HG03354 (cell line): ENCODE data around the gene TAF4.

Experiments used
- ATAC-seq: cut with Tn5 transposase; IDR thresholded peaks from one replicate; pipeline ENCODE4 v1.9.1; 2021; ENCODE audit warnings: mild to moderate bottlenecking; ENCODE audit not compliant: unreplicated experiment, poor library complexity, severe bottlenecking

Gene TAF4

DNA sequence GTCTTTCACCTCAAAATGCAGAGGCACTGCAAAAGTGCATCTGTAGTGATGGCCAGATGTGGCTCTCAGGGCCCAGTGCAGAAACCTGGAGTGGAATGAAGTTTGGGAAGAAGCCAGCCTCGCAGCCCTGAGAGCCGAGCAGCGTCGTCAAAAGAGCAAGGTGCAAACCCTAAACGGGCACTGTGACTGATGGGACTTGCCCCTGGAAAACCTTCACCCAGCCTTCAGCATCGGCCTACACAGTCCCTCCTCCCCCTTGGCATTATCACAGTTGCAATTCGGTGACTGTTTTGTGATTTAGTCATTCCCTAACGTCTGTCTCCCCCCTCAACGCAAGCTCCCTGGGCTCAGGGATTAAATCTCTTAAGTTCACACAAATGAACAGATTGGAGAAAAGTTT, 38.6 kb downstream of the TAF4 start:
- ATAC-seq, result no peak

DNA sequence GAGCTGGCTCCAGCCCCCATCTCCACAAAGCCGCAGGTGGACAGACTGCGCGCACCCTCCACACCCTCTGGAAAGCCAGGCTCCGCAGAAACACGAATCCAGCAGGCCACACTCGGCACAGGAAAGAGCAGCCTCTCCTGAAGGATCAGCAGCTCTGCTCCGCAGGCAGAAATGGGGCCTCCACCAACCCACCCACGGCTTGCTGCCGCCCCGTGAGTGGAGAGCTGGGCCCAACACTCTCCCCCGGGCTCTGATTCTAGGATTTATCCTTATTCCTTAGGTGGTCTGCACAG, 39.2 kb downstream of the TAF4 start:
- no peak for ATAC-seq

DNA sequence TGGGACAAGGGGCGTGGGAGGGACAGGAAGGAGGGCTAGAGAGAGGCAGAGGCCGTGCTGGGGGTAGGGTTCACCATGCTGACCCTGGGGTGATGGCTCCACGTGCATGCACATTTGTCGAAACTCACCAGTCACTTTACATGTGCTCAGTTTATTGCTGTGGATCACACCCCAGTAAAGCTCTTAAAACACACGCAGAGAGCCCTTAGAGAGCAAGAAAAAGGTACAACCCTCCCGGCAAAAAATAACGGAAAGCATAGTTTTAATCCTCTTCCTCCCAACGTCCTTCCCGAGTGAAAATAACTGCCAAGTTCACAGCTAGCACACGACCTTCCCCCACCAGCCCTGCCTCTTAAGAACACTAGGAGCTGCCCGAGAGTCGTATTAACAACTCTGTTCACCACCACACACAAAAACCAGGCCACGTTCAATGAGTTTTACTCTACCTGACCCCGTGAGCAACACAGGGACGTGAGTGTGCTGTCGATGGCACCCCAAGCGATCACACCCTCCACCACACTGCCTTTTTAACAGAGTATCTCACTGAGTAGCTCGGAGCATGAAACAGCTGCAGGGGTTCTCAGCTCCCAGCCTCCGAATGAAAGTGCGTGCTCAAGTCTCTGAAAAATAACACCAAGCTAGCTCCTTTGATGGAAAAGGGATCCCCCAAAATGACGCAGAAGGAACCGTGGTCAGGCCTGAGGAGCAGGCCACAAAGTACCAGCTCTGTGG, 39.7 kb downstream of the TAF4 start:
- ATAC-seq, result no peak

DNA sequence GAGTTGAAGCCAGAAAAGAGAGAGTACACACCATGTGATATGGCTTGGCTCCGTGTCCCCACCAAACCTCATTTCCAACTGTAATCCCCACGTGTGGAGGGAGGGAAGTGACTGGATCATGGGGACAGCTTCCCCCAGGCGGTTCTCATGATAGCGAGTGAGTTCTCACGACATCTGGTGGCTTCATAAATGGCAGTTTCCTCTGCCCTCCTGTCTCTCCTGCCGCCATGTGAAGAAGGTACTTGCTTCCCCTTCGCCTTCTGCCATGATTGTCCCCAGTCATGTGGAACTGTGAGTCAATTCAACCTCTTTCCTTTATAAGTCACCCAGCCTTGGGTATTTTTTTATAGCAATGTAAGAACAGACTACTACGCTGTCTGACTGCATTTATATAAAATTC, 40.3 kb downstream of the TAF4 start:
- ATAC-seq, result no peak

DNA sequence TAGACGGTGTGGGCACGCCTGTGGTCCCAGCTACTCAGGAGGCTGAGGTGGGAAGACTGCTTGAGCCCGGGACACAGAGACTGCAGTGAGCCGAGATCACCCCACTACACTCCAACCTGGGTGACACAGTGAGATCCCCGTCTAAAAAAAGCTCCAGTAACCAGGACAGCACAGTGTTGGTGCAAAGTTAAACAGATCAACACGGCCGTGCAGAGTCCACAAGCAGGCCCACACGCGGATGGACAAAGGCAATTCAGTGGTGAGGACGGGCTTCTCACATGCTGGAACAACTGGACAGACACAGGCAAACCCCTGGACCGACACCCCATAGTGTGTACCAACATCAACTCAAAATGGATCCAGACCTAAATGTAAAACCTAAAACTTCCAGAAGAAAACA, 41.7 kb downstream of the TAF4 start:
- ATAC-seq, result no peak

DNA sequence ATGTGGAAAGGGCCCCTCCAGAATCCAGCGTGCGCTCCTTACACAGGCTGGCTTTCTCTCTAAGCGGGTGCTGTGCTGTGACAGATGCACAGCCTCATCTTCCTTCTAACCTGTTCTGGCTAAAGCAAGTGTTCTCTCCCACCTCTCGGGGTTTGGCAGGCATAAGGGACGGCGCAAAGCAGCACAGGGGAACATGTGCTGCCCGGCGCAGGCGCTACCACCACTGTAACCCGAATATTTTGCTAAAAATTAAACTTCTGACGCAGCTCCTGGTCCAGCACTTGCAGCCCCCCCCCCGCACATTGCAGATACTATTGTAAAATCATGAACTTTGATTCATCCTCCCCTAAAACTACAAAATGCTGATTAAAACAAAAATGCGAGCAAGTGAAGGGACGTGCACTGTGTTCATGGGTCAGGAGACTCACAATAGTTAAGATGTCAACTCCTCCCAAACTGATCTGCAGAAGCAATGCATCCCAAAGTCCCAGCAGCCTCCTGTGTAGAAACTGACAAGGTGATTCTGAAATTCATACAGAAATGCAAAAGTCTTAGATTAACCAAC, 43.0 kb downstream of the TAF4 start:
- no peak for ATAC-seq

DNA sequence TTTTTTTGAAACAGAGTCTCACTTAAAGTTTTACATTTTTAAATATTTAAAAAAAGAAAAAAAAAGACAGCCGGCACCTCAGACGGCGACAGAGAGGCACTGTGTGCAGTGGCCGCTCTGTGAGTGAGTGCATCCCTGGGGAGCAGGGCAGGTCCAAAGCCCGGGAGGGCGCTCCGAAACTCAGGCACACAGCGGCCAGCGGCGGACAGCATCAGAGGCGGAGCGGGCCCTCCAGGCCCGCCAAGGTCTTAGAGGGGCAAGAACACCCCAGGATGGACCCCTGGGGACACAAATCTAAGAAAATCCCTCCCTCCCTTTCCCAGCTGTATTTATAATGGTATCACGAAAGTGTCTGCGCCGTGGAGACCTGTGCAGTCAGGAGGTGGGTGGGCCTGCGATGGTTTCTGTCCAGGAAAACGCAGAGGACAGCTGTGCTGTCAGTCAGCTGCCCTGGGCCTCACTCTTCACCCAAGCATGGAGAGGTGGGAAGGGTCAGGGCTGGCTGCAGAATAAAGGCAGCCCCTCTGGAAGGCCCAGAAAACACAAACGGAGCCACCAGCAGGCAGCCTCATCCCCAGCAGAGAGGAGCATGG, 43.8 kb downstream of the TAF4 start:
- ATAC-seq, result no peak

DNA sequence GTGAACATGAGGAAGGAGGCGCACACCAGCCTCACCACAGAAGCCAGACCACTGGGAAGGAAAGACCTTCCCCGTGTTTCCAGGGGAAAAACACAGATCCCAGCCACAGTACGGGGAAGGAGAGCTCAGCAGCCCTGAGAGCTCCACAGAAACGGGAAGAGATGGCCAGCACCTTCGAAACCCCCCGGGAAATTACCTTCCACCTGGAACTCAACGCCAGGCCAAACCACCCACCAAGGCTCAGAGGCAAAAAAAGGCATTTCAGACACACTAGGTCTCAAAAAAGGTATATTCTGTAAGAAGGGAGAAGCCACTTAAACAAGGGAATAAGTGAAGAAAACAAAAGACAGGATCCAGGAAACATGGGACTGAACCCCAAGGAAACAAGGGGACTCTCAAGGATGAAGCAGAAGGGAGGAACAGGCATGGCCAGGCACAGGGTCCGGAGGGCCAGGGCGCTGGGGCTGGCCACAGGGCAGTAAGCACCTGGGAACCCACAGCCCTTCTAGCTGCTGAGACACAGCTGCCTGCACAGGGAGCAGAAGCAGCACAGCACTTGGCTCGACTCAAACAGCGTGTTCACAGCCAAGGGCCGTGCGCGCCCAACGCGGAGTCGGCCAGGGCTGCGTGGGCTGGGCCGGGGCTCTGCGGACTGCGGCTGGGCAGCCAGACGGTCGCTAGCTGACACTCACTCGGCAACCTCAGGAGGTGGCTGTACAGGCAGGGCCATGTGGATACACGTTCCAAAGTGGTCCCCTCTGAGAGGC, 44.6 kb downstream of the TAF4 start:
- ATAC-seq, result no peak

DNA sequence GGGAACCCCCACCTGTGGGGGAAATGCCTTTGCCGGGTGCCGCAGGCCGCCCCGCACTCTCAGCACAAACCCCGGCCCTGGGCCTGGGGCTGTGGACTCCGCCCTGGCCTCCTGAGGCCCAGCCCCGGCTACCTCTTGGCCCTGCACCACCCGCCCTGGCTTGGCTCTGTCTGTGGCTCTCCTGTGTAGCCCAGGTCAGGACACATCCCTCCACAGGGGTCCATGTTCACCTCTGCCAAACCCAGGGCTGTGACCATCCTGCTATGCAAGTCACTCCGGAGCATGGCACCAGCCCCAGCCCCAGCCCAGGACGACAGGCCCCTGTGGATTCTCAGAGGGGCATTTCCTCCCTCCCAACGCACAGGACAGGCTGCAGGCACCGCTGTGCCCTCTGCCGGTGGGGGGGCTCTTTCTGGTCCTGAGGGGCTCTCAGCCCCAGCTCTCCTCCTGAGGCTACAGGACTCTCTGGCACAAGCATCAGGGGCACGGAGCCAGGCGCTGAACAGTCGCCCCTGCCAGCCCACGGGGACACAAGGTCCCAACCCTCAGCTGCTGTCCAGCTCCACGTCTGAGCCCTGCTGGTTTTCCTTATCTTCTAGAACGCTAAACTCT, 45.7 kb downstream of the TAF4 start:
- no peak for ATAC-seq

DNA sequence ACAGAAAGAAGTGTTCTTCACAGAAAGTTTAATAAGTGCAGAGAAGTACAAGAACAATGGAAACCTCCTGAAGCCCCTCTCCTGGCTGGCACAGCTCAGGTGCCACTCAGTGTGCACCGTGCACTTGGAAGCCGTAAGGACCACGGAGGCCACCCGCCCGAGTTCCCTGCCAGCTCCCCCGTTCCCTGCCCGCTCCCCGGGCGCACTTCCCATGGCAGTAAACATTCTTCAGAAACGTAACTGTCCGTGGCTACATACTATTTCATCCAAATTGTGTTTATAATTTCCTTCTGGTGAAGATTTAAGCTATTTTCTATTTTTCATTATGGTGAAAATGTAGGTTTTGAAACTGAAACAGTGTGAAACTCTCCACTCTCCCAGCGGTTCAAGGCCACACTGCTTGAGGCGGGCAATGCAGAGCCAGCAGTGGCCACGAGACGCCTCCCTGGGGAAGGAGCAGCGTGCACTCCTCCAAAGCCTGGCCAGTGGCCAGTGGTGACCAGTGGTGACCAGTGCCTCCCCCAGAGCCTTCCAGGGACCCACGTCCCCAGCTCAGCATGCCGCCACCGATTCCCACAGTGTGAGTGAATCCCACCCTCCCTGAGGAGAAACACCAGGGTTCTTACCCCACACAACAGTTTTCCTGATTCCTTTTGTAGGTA, 46.4 kb downstream of the TAF4 start:
- ATAC-seq, result no peak

DNA sequence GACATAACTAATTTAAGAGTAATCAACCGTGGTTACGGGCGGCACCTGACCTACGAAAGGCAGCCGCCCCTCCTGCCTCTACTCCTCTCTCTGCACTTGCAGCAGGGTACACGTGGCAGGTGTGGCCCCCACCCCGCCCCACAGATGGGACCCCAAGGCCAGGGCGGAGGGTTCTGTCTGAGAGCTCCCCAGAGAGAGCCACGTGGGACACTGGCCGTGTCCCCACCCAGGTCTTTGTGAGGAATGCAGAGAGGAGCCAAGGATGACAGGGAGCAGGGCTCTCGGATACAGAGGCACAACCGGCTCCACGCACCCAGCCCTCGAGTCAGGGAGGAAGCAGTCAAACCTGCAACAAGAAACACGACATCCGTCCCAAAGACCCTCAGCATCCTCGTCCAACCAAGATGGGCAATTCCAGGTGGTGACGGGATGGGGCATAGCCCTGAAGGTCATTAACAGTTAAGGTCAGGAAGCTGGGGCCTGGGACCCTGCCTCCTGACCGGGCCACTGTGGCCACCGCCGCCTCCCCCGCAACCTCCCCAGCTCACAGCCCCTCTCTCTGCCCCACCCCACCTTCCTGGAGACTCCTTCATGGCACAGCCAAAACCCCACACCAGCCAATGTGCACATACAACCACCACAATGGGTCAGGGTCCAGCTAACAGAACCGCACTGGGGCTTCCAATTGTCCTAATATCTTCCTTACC, 47.1 kb downstream of the TAF4 start:
- no peak for ATAC-seq

DNA sequence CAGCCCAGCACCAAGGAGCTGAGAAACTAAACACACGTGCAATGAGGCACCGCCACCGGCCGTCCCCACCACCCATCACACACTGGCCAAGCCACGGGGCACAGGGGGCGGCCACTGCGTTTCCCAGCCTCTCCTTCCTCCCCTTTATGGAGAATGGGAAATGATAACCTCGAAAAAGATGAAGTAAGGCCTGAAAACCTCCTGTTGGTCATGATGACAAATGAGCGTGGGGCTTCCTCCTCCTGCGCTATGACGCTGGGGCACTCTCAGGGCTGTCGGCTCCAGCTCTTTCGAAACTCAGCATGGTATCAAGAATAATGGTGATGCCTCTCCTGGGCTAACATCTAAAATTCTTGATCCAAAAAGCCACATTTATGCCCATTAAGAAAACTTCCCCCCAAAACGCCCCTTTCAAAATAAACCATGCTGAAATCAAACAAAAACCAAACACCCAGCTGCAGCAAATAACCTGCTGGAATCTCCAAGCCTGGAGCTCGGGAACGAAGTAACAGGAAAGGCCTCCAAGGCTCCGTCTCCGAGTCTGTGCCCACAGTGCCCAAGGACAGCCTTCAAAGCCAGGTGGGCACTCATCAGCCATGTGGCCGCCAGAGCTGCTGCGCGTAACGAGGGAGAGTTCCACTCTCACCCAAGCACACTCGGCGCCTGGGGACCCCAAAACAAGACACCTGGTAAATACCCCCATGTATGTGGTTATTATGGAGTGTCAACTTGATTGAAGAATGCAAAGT, 50.0 kb downstream of the TAF4 start:
- ATAC-seq, result no peak

DNA sequence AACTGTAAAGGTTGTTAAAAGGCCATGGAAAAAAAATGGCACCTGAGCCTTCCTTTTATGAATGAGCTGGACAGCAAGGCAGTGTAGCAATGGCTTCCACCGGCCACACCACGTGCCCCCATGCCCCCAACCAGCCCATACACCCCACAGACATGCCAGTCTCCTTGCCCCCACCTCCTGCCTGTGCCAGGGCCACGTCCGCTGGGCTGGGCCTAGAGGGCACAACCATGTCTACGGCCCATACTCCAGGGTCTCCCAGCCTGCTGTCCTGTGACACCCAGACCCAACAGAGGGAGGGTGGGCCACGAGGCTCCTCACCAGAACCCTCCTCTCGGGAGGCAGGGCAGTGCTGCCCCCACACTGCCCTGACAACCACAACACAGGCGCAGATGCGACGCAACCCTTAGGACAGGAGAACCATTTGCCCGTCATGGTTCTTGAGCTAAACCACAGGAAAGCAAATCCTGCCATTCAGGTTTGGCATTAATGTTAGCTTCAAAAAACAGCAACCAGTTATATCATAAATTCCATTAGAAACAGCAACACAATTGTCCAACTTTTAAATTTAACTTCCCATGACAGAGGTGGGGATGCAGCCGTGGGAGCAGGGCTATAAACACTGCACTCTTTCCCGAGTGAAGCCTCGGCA, 50.7 kb downstream of the TAF4 start:
- ATAC-seq, result no peak

DNA sequence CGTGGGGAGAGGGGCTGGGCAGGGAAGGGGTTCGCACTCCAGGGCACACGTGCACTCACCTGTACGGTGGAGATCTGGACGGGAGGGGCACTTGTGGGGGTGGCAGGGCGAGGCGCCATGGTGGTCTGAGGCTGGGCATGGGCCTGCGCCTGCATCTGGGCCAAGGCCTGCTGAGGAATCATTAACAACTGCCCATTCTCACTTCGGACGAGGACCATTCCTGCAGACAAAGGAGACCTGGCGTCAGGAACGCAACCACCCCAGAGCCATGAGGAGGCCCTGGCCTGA, 51.2 kb downstream of the TAF4 start:
- ATAC-seq, result no peak

DNA sequence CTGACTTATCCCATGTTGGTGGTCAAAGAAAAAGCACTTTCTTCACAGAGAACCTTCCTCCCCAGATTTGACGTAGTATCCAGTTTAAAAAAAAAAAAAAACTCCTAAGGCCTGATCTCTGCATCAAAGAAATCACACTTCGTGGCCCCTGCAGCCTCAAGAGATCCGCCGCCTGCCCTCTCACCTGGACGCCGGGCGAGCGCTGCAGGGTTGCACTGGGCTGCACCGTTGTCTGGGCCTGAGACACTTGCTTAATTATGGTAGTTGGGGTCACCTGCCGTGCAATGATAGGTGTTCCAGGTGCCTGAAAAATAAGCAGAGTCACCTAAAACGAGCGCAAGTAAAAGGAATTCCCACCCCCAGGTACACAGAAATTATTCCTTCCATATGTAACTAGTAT, 53.0 kb downstream of the TAF4 start:
- ATAC-seq, result no peak

DNA sequence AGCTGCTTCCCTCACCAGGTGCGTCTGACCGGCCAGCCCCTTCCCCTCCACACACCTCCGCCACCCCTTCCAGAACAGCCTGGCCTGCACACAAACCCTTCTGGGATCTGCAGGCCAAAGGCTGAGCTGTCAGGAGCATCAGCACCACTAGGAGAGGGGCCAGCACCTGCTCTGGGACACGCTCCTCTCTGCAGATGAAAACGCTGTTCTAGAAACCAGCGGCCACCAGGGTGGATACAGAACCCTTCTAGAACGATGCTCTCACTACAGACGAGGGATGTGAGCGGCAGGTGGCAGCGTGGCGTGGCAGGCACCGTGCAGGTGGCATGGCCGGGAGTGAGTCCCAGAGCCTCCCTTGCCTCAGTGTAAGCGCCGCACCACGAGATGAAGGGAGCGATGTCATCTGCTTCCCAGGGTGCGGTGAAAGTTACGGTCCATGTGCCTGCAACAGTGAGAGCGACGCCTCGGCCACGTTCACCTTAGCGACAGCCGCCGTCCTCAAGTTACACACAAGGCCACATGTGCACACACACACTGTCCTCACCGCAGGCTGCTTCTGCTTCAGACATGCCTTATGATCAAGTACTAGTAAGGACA, 53.6 kb downstream of the TAF4 start:
- ATAC-seq, result no peak

DNA sequence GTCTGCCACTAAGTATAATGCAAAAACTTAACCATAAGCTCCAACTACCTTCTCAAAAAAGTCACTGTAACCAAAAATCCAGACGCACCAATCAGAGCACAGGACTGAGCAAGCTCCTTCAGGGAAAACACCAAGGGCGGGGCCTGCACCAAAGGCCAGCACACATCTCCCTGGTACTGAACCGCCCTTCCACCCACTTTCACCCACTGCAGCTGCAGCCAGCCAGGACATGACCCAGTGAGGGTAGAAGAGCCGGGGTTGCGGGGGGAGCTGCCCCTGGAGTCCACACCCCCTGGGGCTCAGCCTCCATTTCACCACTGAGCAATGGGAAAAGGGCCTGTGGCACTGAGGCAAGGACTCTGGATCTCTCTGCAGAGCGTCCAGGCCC, 54.3 kb downstream of the TAF4 start:
- ATAC-seq, result no peak
